ENCODE measurements around the gene NOBOX.
"Not testable (repeated sequence)": the region's sequence is repeated elsewhere in the genome, so short reads cannot be mapped to it uniquely, and the experiment has no call there.

NOBOX gene

GRCh38 chr7:144391823-144392255, 11.7 kb downstream of the NOBOX start:
- no peak for DNase-seq (ENCODE audit: low read depth)

- no peak for DNase-seq (ENCODE audit: low read depth)
Observed at GRCh38 chr7:144391014-144391413, 12.5 kb downstream of the NOBOX start.

- DNase-seq (ENCODE audit: low read depth) = no peak
Observed at GRCh38 chr7:144390481-144390880, 13.0 kb downstream of the NOBOX start.

- no peak for DNase-seq (ENCODE audit: low read depth)
Observed at GRCh38 chr7:144388950-144389349, 14.5 kb downstream of the NOBOX start.

- DNase-seq (ENCODE audit: low read depth) = no peak
Observed at GRCh38 chr7:144386741-144387140, 16.8 kb downstream of the NOBOX start.

- DNase-seq (ENCODE audit: low read depth) = no peak
Observed at GRCh38 chr7:144384555-144385245, 18.8 kb downstream of the NOBOX start.

GRCh38 chr7:144384071-144384470, 19.4 kb downstream of the NOBOX start:
- no peak for DNase-seq (ENCODE audit: low read depth)

- no peak for DNase-seq (ENCODE audit: low read depth)
Observed at GRCh38 chr7:144379776-144380384, 23.6 kb downstream of the NOBOX start.

- no peak for DNase-seq (ENCODE audit: low read depth)
Observed at GRCh38 chr7:144378651-144379050, 24.8 kb downstream of the NOBOX start.

- DNase-seq (ENCODE audit: low read depth) = not testable (repeated sequence)
Observed at GRCh38 chr7:144369221-144369620, 34.3 kb downstream of the NOBOX start.

GRCh38 chr7:144367250-144367649, 36.2 kb downstream of the NOBOX start:
- DNase-seq (ENCODE audit: low read depth) = not testable (repeated sequence)

- DNase-seq (ENCODE audit: low read depth) = not testable (repeated sequence)
Observed at GRCh38 chr7:144365523-144365922, 38.0 kb downstream of the NOBOX start.

- not testable (repeated sequence) for DNase-seq (ENCODE audit: low read depth)
Observed at GRCh38 chr7:144362061-144362460, 41.4 kb downstream of the NOBOX start.

GRCh38 chr7:144356860-144357259, 46.6 kb downstream of the NOBOX start:
- DNase-seq (ENCODE audit: low read depth) = not testable (repeated sequence)

- not testable (repeated sequence) for DNase-seq (ENCODE audit: low read depth)
Observed at GRCh38 chr7:144356185-144356584, 47.3 kb downstream of the NOBOX start.

- DNase-seq (ENCODE audit: low read depth) = not testable (repeated sequence)
Observed at GRCh38 chr7:144355176-144355822, 48.2 kb downstream of the NOBOX start, which contains the start of gene ARHGEF5. Gene ARHGEF5 (plus strand): TSS chr7:144355402. CDS start chr7:144362670, 7,268 bp downstream.

- DNase-seq (ENCODE audit: low read depth) = not testable (repeated sequence)
Observed at GRCh38 chr7:144351667-144352066, 51.8 kb downstream of the NOBOX start.

GRCh38 chr7:144348625-144349024, 54.9 kb downstream of the NOBOX start:
- DNase-seq (ENCODE audit: low read depth) = not testable (repeated sequence)
